Muscle layer of duodenum (tissue), 2 donors: ENCODE data around the gene SRSF6.
"Not testable (repeated sequence)": the region's sequence is repeated elsewhere in the genome, so short reads cannot be mapped to it uniquely, and the experiment has no call there.

Experiments
- H3K27ac ChIP-seq: one replicate; pipeline ENCODE4 v1.7.0; 2013; ENCODE audit warnings: mild to moderate bottlenecking, low read length
- H3K27me3 ChIP-seq: one replicate; pipeline ENCODE4 v1.7.0; 2013; ENCODE audit warnings: low read depth, mild to moderate bottlenecking, control low read depth, low read length
- H3K36me3 ChIP-seq, 2 donors: one replicate each; pipeline ENCODE4 v1.7.0; 2013; ENCODE audit warnings: low read length in 2 of 2, control low read depth in 1 of 2, mild to moderate bottlenecking in 1 of 2; ENCODE audit not compliant: insufficient read depth in 2 of 2, control insufficient read depth in 1 of 2
- H3K4me1 ChIP-seq, 2 donors: one replicate each; pipeline ENCODE4 v1.7.0; 2013; ENCODE audit warnings: low read length in 2 of 2, mild to moderate bottlenecking in 2 of 2, control low read depth in 1 of 2, moderate library complexity in 1 of 2; ENCODE audit not compliant: insufficient read depth in 2 of 2, control insufficient read depth in 1 of 2
- H3K4me3 ChIP-seq, 2 donors: one replicate each; pipeline ENCODE4 v1.7.0; 2013; ENCODE audit warnings: low read length in 2 of 2, low read depth in 1 of 2, mild to moderate bottlenecking in 1 of 2
- H3K9me3 ChIP-seq, 2 donors: one replicate each; pipeline ENCODE4 v1.7.0; 2013; ENCODE audit warnings: low read length in 2 of 2, control low read depth in 1 of 2, mild to moderate bottlenecking in 1 of 2; ENCODE audit not compliant: control insufficient read depth in 1 of 2
- donor health status: healthy.

SRSF6 gene

GRCh38 chr20:43495388-43495787, 37.7 kb downstream of the SRSF6 start:
- H3K4me3 ChIP-seq, result no peak overlapping the region
- no peaks in the 10 kb centered on the region for H3K27me3 ChIP-seq
- no peaks in the 10 kb centered on the region for H3K4me1 ChIP-seq
- H3K36me3 ChIP-seq, result no peaks in the 10 kb centered on the region
- no peak overlapping the region for H3K27ac ChIP-seq
- no peaks in the 10 kb centered on the region for H3K9me3 ChIP-seq

GRCh38 chr20:43502021-43502420, 44.3 kb downstream of the SRSF6 start:
- not testable (repeated sequence) for H3K27me3 ChIP-seq

DNA sequence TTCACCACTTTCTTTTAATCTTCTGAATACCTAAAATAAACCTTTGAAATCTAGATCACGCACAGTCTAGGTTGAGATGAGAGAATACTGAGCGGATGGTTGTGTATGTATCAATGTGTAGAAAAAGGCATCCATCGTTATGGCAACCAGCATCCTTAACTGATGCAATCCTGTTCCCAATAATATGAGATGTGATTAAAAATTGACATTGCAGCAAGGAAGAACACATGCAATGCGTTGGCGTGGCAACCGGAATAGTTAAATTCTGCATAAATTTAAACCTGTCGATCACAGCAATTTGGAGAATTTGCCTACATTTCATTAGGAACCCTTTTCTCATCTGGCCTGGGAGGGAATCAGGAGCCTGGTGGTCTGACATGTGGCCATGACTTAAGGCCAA, 48.5 kb downstream of the SRSF6 start:
- Histone ChIP-seq H3K4me1 (peaks cover 0 to 15% of the 10 kb centered on the region in 2 donors), H3K9me3 (no peaks in the 10 kb centered on the region), H3K36me3 (no peaks in the 10 kb centered on the region), H3K27ac (no peak overlapping the region), H3K27me3 (peaks cover 9% of the 10 kb centered on the region), H3K4me3 (no peak overlapping the region)

More at GRCh38 chr20:43502021-43502420, 44.3 kb downstream of the SRSF6 start:
- not testable (repeated sequence) for H3K4me1 ChIP-seq, H3K27ac ChIP-seq, H3K36me3 ChIP-seq, H3K4me3 ChIP-seq, H3K9me3 ChIP-seq

- Histone ChIP-seq H3K4me3 (peak within 1 kb of the TSS; percentile 48 to 86), H3K36me3 (no peaks in the 10 kb centered on the region), H3K4me1 (peaks cover 0 to 15% of the 10 kb centered on the region in 2 donors), H3K27ac (no peak within 1 kb of the TSS), H3K9me3 (no peaks in the 10 kb centered on the region), H3K27me3 (peaks cover 9% of the 10 kb centered on the region)
Measured at GRCh38 chr20:43507150-43508080, 49.7 kb downstream of the SRSF6 start, which contains the start of gene L3MBTL1. L3MBTL1 (plus strand) TSS chr20:43507697; CDS start chr20:43513504, 5,807 bp downstream.

GRCh38 chr20:43508106-43508505, 50.4 kb downstream of the SRSF6 start:
- Histone ChIP-seq H3K4me3 (peak overlapping the region; percentile 48 to 86), H3K27ac (no peak overlapping the region), H3K9me3 (no peaks in the 10 kb centered on the region), H3K4me1 (peaks cover 0 to 20% of the 10 kb centered on the region in 2 donors), H3K36me3 (no peaks in the 10 kb centered on the region), H3K27me3 (peaks cover 9% of the 10 kb centered on the region)

GRCh38 chr20:43508604-43509040, 50.9 kb downstream of the SRSF6 start:
- Histone ChIP-seq H3K9me3 (no peaks in the 10 kb centered on the region), H3K36me3 (no peaks in the 10 kb centered on the region), H3K4me1 (peaks cover 0 to 25% of the 10 kb centered on the region in 2 donors), H3K4me3 (peak overlapping the region in 1 of 2 donors; percentile 86), H3K27me3 (peaks cover 9% of the 10 kb centered on the region), H3K27ac (no peak overlapping the region)

GRCh38 chr20:43511879-43512278, 54.2 kb downstream of the SRSF6 start:
- Histone ChIP-seq H3K36me3 (no peaks in the 10 kb centered on the region), H3K27me3 (peaks cover 5% of the 10 kb centered on the region), H3K27ac (no peak overlapping the region), H3K9me3 (no peaks in the 10 kb centered on the region), H3K4me1 (peaks cover 0 to 37% of the 10 kb centered on the region in 2 donors), H3K4me3 (no peak overlapping the region)

GRCh38 chr20:43513372-43513930, 55.8 kb downstream of the SRSF6 start:
- H3K4me3 ChIP-seq, result peak overlapping the region; percentile 61 to 76
- peaks cover 0 to 22% of the 10 kb centered on the region in 2 donors for H3K4me1 ChIP-seq
- H3K36me3 ChIP-seq, result no peaks in the 10 kb centered on the region
- peak overlapping the region; percentile 23 for H3K27ac ChIP-seq
- H3K9me3 ChIP-seq, result no peaks in the 10 kb centered on the region
- H3K27me3 ChIP-seq, result no peaks in the 10 kb centered on the region
